Endothelial cell (in vitro differentiated cells): ENCODE data around the gene CNIH3. TPM values are rescaled to one million over a fixed set of nuclear protein-coding genes. Genes with fewer than 3 reads are reported as not detected.

Source experiments
- DNase-seq: peaks from one replicate; pipeline ENCODE4 v3.0.0; 2021; ENCODE audit warnings: low spot score
- H3K27ac Mint-ChIP-seq: one replicate; pipeline ENCODE4 v1.8.0; 2021; ENCODE audit warnings: mixed read lengths, inconsistent platforms; ENCODE audit not compliant: unreplicated experiment
- H3K27me3 Mint-ChIP-seq: one replicate; pipeline ENCODE4 v1.8.0; 2021; ENCODE audit warnings: mild to moderate bottlenecking, moderate library complexity, mixed read lengths, inconsistent platforms; ENCODE audit not compliant: unreplicated experiment
- H3K36me3 Mint-ChIP-seq: one replicate; pipeline ENCODE4 v1.8.0; 2021; ENCODE audit warnings: mild to moderate bottlenecking, low read depth, mixed read lengths, inconsistent platforms; ENCODE audit not compliant: unreplicated experiment
- H3K4me1 Mint-ChIP-seq: one replicate; pipeline ENCODE4 v1.8.0; 2021; ENCODE audit warnings: mild to moderate bottlenecking, mixed read lengths, inconsistent platforms; ENCODE audit not compliant: unreplicated experiment
- H3K4me3 Mint-ChIP-seq: one replicate; pipeline ENCODE4 v1.8.0; 2021; ENCODE audit warnings: mild to moderate bottlenecking, mixed read lengths, inconsistent platforms; ENCODE audit not compliant: unreplicated experiment
- H3K9me3 Mint-ChIP-seq: one replicate; pipeline ENCODE4 v1.8.0; 2021; ENCODE audit warnings: mixed read lengths, inconsistent platforms; ENCODE audit not compliant: unreplicated experiment
- total RNA-seq: library from RNA; stranded (reverse); fragmentation: NEBNext Ultra II Directional; extraction: Animal tissue kit (Norgen Biotek cat#: 25700); gene quantifications from one replicate; pipeline ENCODE4 v1.2.1, GENCODE V29; 2021; ENCODE audit not compliant: unreplicated experiment
- TF ChIP-seq, protein P1 (sequence below): fragments of 200-600 bp; sonication (generic); IDR thresholded peaks from one replicate; pipeline ENCODE4 v1.5.0; 2021; ENCODE audit warnings: antibody characterized with exemption; ENCODE audit not compliant: unreplicated experiment

CNIH3 gene
- total RNA-seq, 1 donor from 2014 or later, result 4.7 TPM

DNA sequence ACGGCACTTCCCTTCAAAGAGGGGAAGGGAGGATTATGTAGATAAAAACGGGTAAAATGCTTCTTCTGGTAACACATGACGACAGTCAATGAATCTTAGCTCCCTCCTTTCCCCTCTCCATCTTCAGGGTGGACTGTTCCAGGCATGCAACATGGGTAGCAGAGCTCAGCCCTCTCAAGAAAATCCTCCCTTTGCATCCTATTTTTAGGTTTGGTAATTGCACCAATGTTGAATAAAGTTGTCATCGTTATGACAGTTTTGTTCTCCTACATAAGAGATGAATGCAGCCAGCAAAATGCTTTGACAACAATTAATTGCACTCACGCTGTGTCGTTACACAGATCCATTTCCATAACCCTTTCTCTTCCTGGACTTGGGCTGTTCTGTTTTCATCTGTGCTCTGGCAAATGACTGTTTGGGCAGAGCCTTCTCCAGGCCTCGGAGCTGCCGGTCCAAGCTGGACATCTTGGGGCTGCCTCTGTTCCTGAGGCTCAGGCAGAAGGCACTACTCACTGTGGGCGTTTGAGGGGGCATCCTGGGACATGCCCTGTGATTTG is 127.6 kb downstream of the CNIH3 start:
- Mint-ChIP-seq H3K4me1 (peaks cover 2% of the 10 kb centered on the region), H3K9me3 (no peaks in the 10 kb centered on the region), H3K36me3 (no peaks in the 10 kb centered on the region), H3K27me3 (peaks cover 1% of the 10 kb centered on the region), H3K27ac (no peak overlapping the region), H3K4me3 (no peak overlapping the region)
- no peak for DNase-seq
- TF ChIP-seq, protein P1, sequence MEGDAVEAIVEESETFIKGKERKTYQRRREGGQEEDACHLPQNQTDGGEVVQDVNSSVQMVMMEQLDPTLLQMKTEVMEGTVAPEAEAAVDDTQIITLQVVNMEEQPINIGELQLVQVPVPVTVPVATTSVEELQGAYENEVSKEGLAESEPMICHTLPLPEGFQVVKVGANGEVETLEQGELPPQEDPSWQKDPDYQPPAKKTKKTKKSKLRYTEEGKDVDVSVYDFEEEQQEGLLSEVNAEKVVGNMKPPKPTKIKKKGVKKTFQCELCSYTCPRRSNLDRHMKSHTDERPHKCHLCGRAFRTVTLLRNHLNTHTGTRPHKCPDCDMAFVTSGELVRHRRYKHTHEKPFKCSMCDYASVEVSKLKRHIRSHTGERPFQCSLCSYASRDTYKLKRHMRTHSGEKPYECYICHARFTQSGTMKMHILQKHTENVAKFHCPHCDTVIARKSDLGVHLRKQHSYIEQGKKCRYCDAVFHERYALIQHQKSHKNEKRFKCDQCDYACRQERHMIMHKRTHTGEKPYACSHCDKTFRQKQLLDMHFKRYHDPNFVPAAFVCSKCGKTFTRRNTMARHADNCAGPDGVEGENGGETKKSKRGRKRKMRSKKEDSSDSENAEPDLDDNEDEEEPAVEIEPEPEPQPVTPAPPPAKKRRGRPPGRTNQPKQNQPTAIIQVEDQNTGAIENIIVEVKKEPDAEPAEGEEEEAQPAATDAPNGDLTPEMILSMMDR, result no peak

DNA sequence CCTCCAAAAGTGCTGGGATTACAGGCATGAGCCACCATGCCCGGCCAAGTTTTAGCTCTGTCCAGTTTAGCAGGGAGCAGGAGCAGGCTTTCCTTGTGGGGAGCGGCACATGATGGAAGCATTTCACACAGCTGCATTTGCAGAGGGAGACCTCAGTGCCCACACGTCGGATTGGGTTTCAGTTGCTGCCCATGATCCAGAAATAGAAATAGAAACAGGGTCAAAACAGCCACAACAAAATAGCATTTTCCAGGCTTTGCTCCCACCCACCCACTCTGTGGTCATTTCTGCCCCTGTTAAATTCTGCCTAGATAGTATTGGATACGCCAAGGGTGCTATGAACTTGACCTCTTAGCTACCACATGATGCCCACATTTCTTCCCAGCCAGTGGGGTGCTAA is 128.4 kb downstream of the CNIH3 start:
- Mint-ChIP-seq H3K27ac (no peak overlapping the region), H3K9me3 (no peaks in the 10 kb centered on the region), H3K27me3 (peaks cover 1% of the 10 kb centered on the region), H3K4me1 (peaks cover 2% of the 10 kb centered on the region), H3K36me3 (no peaks in the 10 kb centered on the region), H3K4me3 (no peak overlapping the region)
- no peak for DNase-seq
- TF ChIP-seq, protein P1, result no peak

DNA sequence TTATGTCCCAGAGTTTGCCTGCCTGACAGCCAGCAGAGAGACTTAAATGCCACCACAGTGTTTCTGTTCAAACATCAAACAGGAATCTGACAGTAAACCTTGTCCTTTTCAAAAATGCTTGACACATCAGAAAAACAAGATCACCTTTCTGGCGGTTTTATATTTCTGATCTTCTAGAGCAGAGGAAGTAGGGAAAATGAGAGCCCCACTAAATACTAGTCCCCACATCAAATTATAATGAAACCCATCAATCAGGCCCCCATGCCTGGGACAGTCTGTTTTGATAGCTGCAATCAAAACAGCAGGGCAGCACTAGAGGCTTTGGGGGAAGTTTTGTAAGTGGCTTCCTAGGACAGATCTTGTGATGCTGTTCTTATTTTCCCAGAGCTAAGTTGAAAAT is 129.3 kb downstream of the CNIH3 start:
- TF ChIP-seq, protein P1, result no peak

DNA sequence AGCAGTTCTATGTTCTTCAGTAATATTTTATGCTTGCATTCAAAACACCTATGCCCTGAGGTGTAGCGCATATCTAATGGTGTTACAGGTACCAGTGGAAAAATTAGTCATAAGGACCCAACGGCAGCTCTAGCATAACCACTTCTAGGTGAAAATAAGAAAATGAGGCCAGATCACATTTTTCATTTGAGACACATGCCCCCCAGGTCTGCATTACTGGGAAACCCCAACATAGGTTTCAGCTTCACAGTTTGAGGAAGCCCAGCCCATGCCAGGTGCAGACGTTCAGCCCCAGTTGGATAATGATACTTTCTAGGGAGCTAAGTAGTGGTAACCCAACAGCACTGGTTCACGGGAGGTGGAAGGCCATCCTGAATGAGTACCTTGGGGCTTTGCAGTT is 129.8 kb downstream of the CNIH3 start:
- TF ChIP-seq, protein P1, result no peak
- H3K27ac Mint-ChIP-seq, result no peak overlapping the region
- no peaks in the 10 kb centered on the region for H3K36me3 Mint-ChIP-seq
- DNase-seq, result no peak
- H3K4me1 Mint-ChIP-seq, result peaks cover 10% of the 10 kb centered on the region
- H3K4me3 Mint-ChIP-seq, result no peak overlapping the region
- H3K9me3 Mint-ChIP-seq, result no peaks in the 10 kb centered on the region
- peaks cover 5% of the 10 kb centered on the region for H3K27me3 Mint-ChIP-seq

More for the DNA sequence above, 129.3 kb downstream of the CNIH3 start:
- Mint-ChIP-seq H3K36me3 (no peaks in the 10 kb centered on the region), H3K9me3 (no peaks in the 10 kb centered on the region), H3K4me1 (peaks cover 5% of the 10 kb centered on the region), H3K4me3 (no peak overlapping the region), H3K27ac (no peak overlapping the region), H3K27me3 (peaks cover 2% of the 10 kb centered on the region)
- DNase-seq, result no peak

DNA sequence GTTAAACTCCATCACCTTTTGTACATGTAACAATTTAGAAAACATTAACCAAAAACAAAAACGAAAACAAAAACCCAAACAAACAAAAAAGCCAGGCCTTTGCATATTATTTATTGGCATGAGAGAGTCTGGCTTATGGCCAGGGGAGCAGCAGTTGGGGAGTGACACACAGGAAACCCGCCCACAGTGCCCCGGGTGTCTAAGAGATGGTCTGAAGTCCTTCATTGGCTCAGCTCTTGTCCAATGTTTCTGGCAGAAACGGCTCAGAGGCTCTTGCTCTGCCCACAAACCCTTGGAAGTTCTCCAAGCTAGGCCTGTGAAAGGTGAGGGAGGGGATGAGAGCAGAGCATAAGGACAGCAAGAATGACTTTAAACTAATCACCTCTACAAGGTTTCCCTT is 131.5 kb downstream of the CNIH3 start:
- H3K4me3 Mint-ChIP-seq, result no peak overlapping the region
- no peak overlapping the region for H3K27ac Mint-ChIP-seq
- peaks cover 23% of the 10 kb centered on the region for H3K4me1 Mint-ChIP-seq
- no peaks in the 10 kb centered on the region for H3K9me3 Mint-ChIP-seq
- TF ChIP-seq, protein P1, result no peak
- no peak for DNase-seq
- H3K36me3 Mint-ChIP-seq, result no peaks in the 10 kb centered on the region
- peaks cover 8% of the 10 kb centered on the region for H3K27me3 Mint-ChIP-seq
